Left hindlimb (tissue), 1 donor: Measurements from ENCODE around the gene TUBGCP5.
A peak's percentile ranks its signal among the peaks of the same experiment; 100 is the strongest.
"Not testable (repeated sequence)": the region's sequence is repeated elsewhere in the genome, so short reads cannot be mapped to it uniquely, and the experiment has no call there.

ENCODE experiments used
- DNase-seq: peaks from one replicate; pipeline ENCODE4 v3.0.0-alpha.2; 2018

The TUBGCP5 gene

DNA sequence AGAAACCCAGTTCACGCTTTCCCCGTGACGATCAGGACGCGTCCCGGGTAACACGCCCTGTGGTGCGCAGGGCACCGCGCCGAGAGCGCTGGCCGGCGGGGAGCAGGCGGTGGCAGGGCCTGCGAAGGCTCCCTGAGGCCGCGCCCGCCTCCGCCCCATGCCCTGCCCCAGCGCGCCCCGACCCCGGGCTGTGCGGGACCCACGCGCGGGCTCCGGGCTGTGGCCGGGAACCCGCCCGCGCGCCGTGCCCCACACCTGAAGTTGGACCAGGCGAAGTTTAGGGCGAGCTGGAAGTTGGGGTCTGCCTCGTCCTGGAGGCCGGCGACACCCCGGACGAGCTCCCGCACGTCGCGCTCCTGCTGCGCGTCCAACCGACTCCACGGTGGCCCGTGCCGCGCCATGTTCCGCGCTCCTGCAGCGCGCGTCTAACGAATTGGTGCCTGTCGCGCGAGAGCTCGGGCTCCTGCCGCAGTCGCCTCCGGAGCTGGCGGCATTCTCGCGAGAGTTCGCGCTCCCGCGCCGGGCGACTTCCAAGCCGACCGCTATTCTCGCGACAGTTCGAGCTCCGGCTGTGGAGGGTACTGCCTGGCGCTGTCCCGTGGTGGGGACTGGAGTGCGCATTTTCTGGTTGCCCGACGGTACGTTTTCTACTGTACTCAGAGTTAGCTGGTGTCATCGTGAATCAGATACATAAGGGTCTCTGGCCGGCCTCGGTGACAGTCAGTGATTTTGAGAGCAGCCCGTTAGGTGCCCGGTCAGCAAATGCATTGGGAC is at the start of gene TUBGCP5:
Gene TUBGCP5, minus strand, starts transcription at position 427 of the 774 bp plus-strand sequence. Its CDS starts 26 bp downstream, at position 401.
- peak; percentile 98 for DNase-seq

GRCh38 chr15:23083115-23083514 is 43.7 kb upstream of the TUBGCP5 start:
- no peak for DNase-seq

GRCh38 chr15:23081996-23082737 is 42.8 kb upstream of the TUBGCP5 start:
- not testable (repeated sequence) for DNase-seq

DNA sequence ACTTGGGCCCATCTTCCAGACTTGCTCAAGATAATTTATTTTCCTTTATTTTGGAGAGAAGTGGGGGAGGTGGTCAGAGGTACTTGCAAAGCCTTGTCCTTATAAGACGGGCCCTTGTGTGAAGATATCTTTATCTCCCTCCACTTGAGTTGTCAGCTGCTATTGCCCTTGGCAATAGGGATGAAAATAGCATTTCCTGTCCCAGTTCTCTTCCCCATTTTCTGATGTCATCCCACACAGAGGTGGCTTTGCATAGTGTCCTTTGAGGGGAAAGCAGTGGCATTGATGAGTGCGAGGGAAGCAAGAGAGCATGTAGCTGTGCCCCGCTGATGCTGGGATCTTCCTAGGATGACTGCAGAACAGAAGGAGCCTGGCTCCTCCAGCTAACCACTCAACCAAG is 41.9 kb upstream of the TUBGCP5 start:
- no peak for DNase-seq

DNA sequence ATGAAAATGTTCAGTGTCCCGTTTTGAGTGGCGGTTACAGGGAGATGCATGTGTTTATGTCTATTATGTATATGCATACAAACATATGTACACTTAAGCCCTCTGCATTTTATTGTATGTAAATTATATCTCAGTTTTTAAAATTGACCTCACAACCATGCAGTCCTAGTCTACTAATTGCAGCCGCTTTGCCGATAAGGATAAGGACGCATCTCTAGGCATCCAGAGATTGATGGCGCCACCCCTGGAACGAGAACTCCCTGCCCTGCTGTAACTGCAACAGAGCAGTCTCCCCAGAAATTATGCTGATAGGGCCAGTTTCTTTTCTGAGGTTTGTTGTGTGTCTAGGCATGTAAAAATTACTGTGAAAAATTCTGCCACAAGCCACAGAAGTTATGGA is 40.4 kb upstream of the TUBGCP5 start:
- DNase-seq, result no peak

DNA sequence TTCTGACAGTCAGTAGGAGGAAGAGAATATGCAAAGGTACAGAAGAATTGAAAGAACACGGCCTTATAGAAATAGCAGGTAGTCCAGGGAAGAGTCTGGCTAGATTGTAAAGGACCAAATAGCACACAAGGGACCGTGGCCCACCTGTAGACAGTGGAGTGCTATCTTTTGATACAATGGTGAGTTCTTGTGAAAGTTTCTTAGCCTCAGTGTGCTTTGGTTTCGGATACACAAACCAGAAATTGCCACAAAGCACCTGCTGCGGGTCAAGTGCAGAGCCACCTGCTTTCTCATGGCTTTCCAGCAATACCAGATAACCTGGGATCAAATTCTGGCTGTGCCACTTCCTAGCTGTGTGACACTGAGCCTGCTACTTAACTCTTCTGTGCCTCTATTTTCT is 36.6 kb upstream of the TUBGCP5 start:
- DNase-seq, result no peak

GRCh38 chr15:23074684-23075083 is 35.3 kb upstream of the TUBGCP5 start:
- DNase-seq, result no peak

- DNase-seq, result peak; percentile 51
Observed at GRCh38 chr15:23073890-23074646, 34.7 kb upstream of the TUBGCP5 start.

- DNase-seq, result no peak
Observed at GRCh38 chr15:23072633-23073032, 33.3 kb upstream of the TUBGCP5 start.

DNA sequence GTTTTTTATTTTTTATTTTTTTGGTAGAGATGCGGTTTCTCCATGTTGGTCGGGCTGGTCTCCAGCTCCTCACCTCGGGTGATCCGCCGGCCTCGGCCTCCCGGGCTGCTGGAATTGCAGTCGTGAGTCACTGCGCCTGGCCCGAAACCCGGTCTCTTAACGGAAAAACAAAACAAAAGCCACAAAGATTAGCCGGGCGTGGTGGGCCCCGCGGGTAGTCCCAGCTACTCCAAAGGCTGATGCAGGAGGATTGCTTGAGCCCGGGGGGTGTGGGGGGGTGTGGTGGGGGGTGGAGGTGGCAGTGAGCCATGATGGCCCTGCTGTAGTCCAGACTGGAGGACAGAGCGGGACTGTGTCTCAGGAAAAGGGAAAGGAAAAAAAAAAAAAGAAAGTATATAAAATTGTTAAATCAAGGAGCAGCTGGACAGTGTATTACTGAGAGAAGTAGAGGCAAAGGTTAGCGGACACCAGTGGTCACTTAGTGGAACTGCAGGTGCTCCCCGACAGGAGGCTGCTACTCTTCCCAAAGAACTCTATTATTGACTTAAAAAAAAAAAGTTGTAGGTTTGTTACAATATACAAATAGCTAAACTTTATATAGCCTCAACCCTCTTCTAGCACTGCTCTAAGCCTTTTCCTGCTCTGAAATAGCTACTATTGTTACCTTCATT is 30.3 kb upstream of the TUBGCP5 start:
- DNase-seq, result no peak

GRCh38 chr15:23067416-23067815 is 28.0 kb upstream of the TUBGCP5 start:
- DNase-seq, result no peak

DNA sequence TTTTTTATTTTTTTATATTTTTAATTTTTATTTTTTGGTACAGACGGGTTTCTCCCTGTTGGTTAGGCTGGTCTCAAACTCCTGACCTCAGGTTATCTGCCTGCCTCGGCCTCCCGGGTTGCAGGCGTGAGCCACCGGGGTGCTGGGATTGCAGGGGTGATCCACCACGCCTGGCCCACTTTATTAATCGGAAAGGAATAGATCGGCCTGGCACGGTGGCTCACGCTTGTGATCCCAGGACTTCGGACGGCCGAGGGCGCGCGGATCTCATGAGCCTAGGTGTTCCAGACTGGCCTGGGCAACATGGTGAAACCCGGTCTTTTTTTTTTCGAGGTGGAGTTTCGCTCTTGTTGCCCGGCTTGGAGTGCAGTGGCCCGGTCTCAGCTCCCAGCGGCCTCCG is 26.5 kb upstream of the TUBGCP5 start:
- no peak for DNase-seq

DNA sequence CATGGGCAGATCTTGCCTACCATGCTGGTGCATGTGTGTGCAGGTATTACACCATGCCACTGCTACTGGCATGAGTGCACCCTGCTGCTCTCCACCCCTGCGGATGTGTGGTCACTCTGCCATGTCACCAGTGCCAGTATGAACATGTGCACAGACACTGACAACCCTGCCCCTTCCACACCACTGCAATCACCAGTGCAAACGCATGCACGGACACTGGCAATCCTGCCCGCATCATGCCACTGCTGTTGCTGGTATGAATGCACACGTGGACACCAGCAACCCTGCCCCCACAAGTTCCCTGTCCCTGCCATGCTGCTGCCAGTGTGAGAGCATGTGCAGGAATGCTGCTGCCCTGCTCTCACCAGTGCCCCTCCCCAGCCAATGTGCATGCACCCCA is 24.8 kb upstream of the TUBGCP5 start:
- DNase-seq, result no peak

DNA sequence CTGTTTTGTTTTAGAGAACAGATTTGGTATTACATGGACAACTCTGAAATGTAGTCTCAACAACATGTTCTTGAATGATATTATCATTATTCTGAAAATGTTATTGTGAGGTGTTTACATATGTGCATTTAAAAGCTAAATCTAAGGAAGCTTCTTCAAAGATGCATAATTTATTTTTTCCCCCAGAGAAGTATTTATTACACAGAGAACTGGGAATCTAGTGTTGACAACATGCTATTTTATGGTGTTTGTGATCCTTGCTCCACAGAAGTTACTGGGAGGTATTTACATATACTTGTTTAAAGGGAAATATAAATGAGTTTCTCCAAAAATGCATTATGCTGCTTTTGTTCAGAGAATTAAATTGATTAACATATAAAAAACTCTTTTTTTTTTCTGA is 18.3 kb upstream of the TUBGCP5 start:
- DNase-seq, result no peak

- DNase-seq, result no peak
Observed at GRCh38 chr15:23055316-23055715, 15.9 kb upstream of the TUBGCP5 start.

DNA sequence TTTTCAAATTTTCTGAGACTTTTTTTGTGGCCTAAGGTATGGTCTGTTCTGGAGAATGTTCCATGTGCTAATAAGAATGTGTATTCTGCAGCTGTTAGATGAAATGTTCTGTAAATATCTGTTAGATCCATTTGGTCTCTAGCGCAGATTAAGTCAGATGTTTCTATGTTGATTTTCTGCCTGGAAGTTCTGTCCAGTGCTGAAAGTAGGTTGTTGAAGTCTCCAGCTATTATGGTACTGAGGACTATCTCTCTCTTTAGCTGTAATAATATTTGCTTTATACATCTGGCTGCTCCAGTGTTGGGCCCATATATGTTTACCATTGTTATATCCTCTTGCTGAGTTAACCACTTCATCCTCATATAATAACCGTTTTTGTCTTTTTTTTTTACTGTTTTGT is 13.2 kb upstream of the TUBGCP5 start:
- DNase-seq, result no peak

GRCh38 chr15:23050708-23051107 is 11.3 kb upstream of the TUBGCP5 start:
- no peak for DNase-seq

GRCh38 chr15:23049984-23050628 is 10.7 kb upstream of the TUBGCP5 start:
- no peak for DNase-seq

DNA sequence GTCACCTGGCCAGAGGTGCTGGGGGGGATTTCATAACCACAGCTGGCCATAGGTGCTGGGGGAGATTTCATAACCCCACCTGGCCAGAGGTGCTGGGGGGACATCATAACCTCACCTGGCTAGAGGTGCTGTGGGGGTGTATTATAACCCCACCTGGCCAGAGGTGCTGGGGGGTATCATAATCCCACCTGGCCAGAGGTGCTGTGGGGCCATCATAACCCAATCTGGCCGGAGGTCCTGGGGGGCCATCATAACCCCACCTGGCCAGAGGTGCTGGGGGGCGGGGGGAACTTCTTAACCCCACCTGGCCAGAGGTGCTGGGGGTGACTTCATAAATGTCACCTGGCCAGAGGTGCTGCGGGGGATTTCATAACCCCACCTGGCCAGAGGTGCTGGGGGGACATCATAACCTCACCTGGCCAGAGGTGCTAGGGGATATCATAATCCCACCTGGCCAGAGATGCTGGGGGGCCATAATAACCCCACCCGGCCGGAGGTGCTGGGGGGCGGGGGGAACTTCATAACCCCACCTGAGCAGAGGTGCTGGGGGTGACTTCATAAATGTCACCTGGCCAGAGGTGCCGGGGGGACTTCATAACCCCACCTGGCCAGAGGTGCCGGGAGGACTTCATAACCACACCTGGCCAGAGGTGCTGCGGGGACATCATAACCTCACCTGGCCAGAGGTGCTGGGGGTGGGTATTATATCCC is 9.4 kb upstream of the TUBGCP5 start:
- not testable (repeated sequence) for DNase-seq

DNA sequence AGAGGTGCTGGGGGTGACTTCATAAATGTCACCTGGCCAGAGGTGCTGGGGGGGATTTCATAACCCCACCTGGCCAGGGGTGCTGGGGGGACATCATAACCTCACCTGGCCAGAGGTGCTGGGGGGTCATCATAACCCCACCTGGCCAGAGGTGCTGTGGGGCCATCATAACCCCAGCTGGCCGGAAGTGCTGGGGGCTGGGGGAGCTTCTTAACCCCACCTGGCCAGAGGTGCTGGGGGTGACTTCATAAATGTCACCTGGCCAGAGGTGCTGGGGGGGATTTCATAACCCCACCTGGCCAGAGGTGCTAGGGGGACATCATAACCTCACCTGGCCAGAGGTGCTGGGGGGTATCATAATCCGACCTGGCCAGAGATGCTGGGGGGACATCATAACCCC is 4.6 kb upstream of the TUBGCP5 start:
- DNase-seq, result not testable (repeated sequence)

GRCh38 chr15:23043535-23043934 is 4.2 kb upstream of the TUBGCP5 start:
- DNase-seq, result not testable (repeated sequence)

DNA sequence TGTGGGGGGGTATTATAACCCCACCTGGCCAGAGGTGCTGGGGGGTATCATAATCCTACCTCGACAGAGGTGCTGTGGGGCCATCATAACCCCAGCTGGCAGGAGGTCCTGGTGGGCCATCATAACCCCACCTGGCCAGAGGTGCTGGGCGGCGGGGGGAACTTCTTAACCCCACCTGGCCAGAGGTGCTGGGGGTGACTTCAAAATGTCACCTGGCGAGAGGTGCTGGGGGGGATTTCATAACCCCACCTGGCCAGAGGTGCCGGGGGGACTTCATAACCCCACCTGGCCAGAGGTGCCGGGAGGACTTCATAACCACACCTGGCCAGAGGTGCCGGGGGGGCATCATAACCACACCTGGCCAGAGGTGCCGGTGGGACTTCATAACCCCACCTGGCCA is 2.4 kb upstream of the TUBGCP5 start:
- not testable (repeated sequence) for DNase-seq
